ENCODE measurements around the gene TMEM131L. TPM values are rescaled to one million over a fixed set of nuclear protein-coding genes. Genes with fewer than 3 reads are reported as not detected.
"Not testable (repeated sequence)": the region's sequence is repeated elsewhere in the genome, so short reads cannot be mapped to it uniquely, and the experiment has no call there.

Gene TMEM131L
- total and polyA plus RNA-seq, 4 donors = 4.9 to 41.3 (median 12.9) TPM

- H3K27me3 ChIP-seq (ENCODE audit: control insufficient read depth in 4 of 4, insufficient read depth in 4 of 4, low read length in 3 of 4) = no peaks in the 10 kb centered on the region
- 41% methylated on average over 8 of the region's 8 CpGs for WGBS
- peaks cover 8 to 39% (median 34%) of the 10 kb centered on the region in 4 donors for H3K4me1 ChIP-seq (ENCODE audit: control insufficient read depth in 4 of 4, insufficient read depth in 4 of 4, low read length in 3 of 4)
- H3K9me3 ChIP-seq (ENCODE audit: control insufficient read depth in 4 of 4, low read length in 3 of 4) = no peaks in the 10 kb centered on the region
- peak overlapping the region; percentile 72 to 97 for H3K9ac ChIP-seq (ENCODE audit: low read depth in 1 of 2, low read length in 2 of 2)
- no peaks in the 10 kb centered on the region for H3K36me3 ChIP-seq (ENCODE audit: control insufficient read depth in 4 of 4, insufficient read depth in 3 of 4, low read depth in 1 of 4, low read length in 3 of 4)
- no peak for DNase-seq (ENCODE audit: low spot score)
- H3K4me3 ChIP-seq (ENCODE audit: low read depth in 1 of 3, low read length in 3 of 3) = peak overlapping the region; percentile 43 to 72 (median 65)
- TF ChIP-seq, protein P1, sequence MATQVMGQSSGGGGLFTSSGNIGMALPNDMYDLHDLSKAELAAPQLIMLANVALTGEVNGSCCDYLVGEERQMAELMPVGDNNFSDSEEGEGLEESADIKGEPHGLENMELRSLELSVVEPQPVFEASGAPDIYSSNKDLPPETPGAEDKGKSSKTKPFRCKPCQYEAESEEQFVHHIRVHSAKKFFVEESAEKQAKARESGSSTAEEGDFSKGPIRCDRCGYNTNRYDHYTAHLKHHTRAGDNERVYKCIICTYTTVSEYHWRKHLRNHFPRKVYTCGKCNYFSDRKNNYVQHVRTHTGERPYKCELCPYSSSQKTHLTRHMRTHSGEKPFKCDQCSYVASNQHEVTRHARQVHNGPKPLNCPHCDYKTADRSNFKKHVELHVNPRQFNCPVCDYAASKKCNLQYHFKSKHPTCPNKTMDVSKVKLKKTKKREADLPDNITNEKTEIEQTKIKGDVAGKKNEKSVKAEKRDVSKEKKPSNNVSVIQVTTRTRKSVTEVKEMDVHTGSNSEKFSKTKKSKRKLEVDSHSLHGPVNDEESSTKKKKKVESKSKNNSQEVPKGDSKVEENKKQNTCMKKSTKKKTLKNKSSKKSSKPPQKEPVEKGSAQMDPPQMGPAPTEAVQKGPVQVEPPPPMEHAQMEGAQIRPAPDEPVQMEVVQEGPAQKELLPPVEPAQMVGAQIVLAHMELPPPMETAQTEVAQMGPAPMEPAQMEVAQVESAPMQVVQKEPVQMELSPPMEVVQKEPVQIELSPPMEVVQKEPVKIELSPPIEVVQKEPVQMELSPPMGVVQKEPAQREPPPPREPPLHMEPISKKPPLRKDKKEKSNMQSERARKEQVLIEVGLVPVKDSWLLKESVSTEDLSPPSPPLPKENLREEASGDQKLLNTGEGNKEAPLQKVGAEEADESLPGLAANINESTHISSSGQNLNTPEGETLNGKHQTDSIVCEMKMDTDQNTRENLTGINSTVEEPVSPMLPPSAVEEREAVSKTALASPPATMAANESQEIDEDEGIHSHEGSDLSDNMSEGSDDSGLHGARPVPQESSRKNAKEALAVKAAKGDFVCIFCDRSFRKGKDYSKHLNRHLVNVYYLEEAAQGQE (IDR thresholded peaks at IDR 0.05) = no peak
- TF ChIP-seq RAD21 (IDR thresholded peaks at IDR 0.05) (peak in 1 of 2 donors; percentile 20), ATF3 (IDR thresholded peaks at IDR 0.05) (no peak), GABPA (IDR thresholded peaks at IDR 0.05 in 1 of 2, conservative IDR thresholded peaks at IDR 0.05 in 1 of 2) (no peak), HNF4G (IDR thresholded peaks at IDR 0.05) (peak; percentile 72), CTCF (IDR thresholded peaks at IDR 0.05; ENCODE audit: low read depth, low read length, missing input control) (no peak), NR2F2 (IDR thresholded peaks at IDR 0.05) (no peak), YY1 (IDR thresholded peaks at IDR 0.05) (no peak), FOXA1 (IDR thresholded peaks at IDR 0.05) (no peak), HNF4A (conservative IDR thresholded peaks at IDR 0.05) (peak; percentile 85 to 93), RXRA (IDR thresholded peaks at IDR 0.05) (peak; percentile 56 to 73), JUND (IDR thresholded peaks at IDR 0.05) (peak in 1 of 2 donors; percentile 41), SP1 (IDR thresholded peaks at IDR 0.05) (peak; percentile 84)
- TF ChIP-seq, protein P2, sequence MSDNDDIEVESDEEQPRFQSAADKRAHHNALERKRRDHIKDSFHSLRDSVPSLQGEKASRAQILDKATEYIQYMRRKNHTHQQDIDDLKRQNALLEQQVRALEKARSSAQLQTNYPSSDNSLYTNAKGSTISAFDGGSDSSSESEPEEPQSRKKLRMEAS (IDR thresholded peaks at IDR 0.05) = peak; percentile 95
- peak overlapping the region; percentile 79 to 95 for H3K27ac ChIP-seq (ENCODE audit: low read depth in 1 of 2, low read length in 2 of 2)
Observed at GRCh38 chr4:153566631-153567150, 100.5 kb downstream of the TMEM131L start.

DNA sequence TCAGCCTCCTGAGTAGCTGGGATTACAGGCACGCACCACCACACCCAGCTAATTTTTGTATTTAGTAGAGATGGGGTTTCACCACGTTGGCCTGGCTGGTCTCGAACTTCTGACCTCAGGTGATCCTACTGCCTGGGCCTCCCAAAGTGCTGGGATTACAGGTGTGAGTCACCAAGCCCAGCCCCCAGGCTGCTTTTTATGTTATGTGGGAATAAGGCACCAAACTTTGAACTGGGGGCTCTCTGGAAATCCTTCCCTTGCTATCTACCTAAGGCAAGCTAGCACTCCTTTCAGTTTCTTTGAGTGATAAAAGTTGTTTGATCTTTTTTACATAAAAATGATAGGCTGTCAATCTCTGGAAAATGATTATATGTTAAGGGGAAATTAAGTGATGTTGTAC is 101.5 kb downstream of the TMEM131L start:
- peak overlapping the region; percentile 79 to 95 for H3K27ac ChIP-seq (ENCODE audit: low read depth in 1 of 2, low read length in 2 of 2)
- H3K9me3 ChIP-seq (ENCODE audit: control insufficient read depth in 4 of 4, low read length in 3 of 4) = not testable (repeated sequence)

More for the DNA sequence above, 101.5 kb downstream of the TMEM131L start:
- not testable (repeated sequence) for H3K27me3 ChIP-seq (ENCODE audit: control insufficient read depth in 4 of 4, insufficient read depth in 4 of 4, low read length in 3 of 4); DNase-seq (ENCODE audit: low spot score); H3K36me3 ChIP-seq (ENCODE audit: control insufficient read depth in 4 of 4, insufficient read depth in 3 of 4, low read depth in 1 of 4, low read length in 3 of 4)
- H3K4me1 ChIP-seq (ENCODE audit: control insufficient read depth in 4 of 4, insufficient read depth in 4 of 4, low read length in 3 of 4) = peaks cover 8 to 43% (median 36%) of the 10 kb centered on the region in 4 donors
- WGBS = 47% methylated on average over 3 of the region's 3 CpGs
- H3K4me3 ChIP-seq (ENCODE audit: low read depth in 1 of 3, low read length in 3 of 3) = peak overlapping the region in 1 of 3 donors; percentile 14
- H3K9ac ChIP-seq (ENCODE audit: low read depth in 1 of 2, low read length in 2 of 2) = peak overlapping the region in 1 of 2 donors; percentile 97
